ENCODE results near the gene EHMT1.

DNA sequence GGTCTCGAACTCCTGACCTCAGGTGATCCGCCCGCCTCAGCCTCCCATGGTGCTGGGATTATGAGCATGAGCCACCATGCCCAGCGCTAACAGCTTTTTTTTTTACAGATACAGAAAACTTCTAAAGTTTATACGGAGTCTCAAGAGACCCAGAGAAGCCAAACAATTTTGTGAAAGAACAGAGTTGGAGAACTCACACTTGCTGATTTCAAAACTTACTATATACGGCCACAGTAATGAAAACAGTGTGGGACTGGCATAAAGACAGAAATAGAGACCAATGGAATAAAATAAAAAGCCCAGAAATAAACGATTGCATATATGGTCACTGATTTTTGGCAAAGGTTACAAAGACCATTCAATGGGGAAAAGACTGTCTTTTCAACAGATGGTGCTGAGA lies 173.1 kb downstream of the EHMT1 start:
- TF ChIP-seq EZH2 (IDR thresholded peaks at IDR 0.05) = no peak
- no peak for TF ChIP-seq POLR2AphosphoS5 (IDR thresholded peaks at IDR 0.05; ENCODE audit: borderline replicate concordance, low read depth, low read length)
